GM19468 (cell line): ENCODE measurements around the gene RAET1G.

Source experiments
- ATAC-seq: cut with Tn5 transposase; IDR thresholded peaks from one replicate; pipeline ENCODE4 v1.9.1; 2021; ENCODE audit warnings: mild to moderate bottlenecking, moderate library complexity, moderate number of reproducible peaks; ENCODE audit not compliant: unreplicated experiment; ENCODE audit errors: extremely low read depth

The RAET1G gene

DNA sequence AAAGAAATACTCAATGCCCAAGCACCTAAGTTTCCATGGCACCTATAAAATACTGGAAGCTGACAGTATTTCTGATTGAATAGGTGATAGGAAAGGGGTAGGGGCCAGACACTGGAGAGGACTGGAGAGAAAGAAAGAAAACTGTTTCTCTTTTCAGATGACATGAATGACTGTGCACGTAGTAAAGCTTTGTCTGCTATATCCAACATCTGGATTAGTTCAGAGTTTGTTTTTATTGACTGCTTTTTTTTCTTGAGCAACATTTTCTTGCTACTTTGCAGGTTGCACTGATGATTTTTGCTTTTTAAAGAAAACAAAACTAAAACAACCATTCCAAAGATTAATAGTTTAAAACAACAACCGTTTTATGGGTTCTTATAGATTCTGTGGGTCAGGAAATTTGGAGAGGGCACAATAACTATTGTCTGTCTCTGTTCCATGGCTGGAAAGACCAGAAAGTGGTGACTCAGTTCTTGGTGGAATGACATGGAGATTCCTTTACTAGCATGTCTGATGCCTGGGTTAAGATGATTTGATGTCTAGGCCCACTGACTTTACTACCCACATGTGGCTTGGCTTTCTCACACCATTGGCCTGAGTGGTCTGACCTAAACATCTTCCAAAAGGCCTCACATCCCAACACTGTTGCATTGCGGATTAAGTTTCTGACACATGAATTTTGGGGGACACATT is 46.5 kb downstream of the RAET1G start:
- ATAC-seq = no peak

DNA sequence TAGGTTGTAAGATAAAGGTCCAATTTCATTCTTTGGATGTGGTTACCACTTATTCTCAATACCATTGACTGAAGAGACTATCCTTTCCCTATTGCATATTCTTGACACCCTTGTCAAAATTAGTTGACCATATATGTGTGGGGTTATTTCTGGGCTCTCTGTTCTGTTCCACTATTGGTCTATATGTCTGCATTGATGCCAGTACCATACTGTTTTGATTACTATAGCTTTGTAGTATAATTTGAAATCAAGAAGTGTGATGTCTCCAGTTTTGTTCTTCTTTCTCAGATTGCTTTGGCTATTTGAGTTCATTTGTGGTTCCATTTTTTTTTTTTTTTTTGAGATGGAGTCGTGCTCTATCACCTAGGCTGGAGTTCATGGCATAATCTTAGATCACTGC is 50.7 kb downstream of the RAET1G start:
- no peak for ATAC-seq

DNA sequence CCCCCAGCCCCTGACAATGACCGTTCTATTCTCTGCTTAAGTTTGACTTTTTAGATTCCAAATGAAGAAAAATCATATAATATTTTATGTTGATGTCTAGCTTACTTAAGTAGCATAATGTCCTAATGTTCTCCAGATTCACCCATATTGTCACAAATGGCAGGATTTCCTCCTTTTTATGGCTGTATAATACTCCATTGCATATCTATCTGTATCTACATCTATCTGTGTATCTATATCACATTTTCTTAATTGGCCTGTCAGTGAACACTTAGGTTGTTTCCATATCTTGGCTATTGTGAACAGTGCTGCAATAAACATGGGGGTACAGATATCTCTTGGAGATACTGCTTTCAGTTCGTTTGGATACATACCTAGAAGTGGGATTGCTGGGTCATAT is 51.7 kb downstream of the RAET1G start:
- ATAC-seq = no peak

DNA sequence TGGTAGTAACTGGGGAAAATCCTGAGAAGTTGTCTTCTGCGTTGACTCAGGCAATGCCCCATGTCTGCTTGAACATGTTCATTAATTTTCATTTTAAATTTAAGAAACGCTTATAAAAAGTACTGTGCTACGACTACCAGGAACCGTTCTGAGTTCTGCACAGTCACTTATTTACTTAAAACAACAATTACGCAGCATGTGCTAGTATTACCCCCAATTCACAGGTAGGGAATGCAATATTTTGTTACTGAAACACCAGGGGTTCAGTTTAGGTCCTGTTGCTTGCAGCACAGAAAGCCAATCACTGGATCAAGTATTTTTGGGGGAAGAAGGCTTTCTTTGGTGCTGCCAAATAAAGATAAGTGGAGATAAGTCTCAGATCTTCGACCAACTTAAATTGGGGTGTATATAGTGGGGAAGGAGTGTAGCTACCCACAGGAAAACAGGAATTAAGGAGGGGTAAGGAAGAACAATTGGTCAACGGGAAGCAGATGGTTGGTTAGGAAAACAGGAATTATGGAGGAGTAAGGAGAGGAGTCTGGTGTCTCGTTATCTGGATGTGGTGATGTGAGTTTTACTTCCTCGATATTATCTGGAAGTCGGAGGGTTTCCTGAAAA is 53.5 kb downstream of the RAET1G start:
- ATAC-seq = no peak

DNA sequence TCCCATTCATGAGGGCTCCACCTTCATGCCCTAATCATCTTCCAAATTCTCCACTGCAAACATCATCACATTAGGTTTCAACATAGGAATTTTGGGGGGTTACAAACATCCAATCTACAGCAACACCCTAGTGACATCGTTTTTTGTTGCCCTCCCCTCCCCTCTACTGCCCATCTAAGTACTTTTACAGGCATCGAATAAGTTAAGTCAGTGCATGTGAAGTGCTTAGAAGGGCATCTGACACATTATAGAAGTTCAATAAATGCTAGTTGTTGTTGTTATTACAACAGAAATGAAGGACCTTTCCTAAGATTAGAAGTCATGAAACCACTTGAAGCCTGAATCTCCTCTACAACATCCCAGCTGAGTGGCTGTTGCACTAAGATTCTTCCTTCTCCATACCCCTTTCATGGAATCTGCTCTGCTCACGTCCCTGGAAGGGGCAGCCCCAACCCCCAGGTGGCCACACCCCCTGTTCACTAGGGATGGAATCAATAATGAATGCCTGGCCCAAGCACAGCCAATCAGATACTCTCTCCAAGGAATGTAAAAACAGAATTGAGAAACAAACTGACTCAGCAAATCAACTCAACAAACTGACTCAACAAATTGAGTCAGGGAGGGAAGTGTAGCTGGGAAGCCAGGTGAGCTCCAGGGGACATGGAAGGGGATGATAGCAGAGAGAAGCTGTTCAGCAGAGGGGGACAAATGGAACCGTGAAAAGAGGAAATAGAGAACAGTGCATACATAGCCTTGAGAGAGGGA is 54.9 kb downstream of the RAET1G start:
- ATAC-seq = no peak
